CD4-positive, alpha-beta T cell (primary cell): ENCODE data around the gene MAPKAP1. TPM values are rescaled to one million over a fixed set of nuclear protein-coding genes. Genes with fewer than 3 reads are reported as not detected.

Experiments
- ATAC-seq: fragments of 200-7000 bp; cut with Tn5 transposase; one replicate; pipeline ENCODE4 v1.10.0; 2022; ENCODE audit warnings: mild to moderate bottlenecking; ENCODE audit not compliant: poor library complexity
- CTCF ChIA-PET: fragments of 350-600 bp; sonication (Branson Sonifier 250); formaldehyde crosslinking; loops from one replicate; lab custom pipeline; 2021; ENCODE audit warnings: antibody characterized with exemption, inconsistent platforms; lab: Charles Lee
- POLR2A ChIA-PET: fragments of 350-600 bp; sonication (Branson Sonifier 250); formaldehyde crosslinking; loops from one replicate; lab custom pipeline; 2021; ENCODE audit warnings: antibody characterized with exemption, inconsistent platforms; lab: Charles Lee
- DNase-seq, 14 experiments: peaks; one replicate each; pipeline ENCODE4 v3.0.0-alpha.2; 2013 to 2020; ENCODE audit warnings: mixed read lengths in 2 of 14
- H3K27ac ChIP-seq, 2 donors: one replicate each; pipeline versions ENCODE4 v1.5.1 to v1.7.0; 2013; ENCODE audit warnings: low read length in 2 of 2, low read depth in 1 of 2, mild to moderate bottlenecking in 1 of 2
- H3K27me3 ChIP-seq, 2 experiments: 1 replicate in 1 of 2; 2 replicates in 1 of 2; pipeline versions ENCODE4 v1.6.1 to v1.7.0; 2013; ENCODE audit warnings: low read length in 2 of 2, control low read depth in 1 of 2, mild to moderate bottlenecking in 1 of 2, moderate library complexity in 1 of 2; ENCODE audit not compliant: insufficient read depth in 2 of 2, control insufficient read depth in 1 of 2
- H3K36me3 ChIP-seq: one replicate; pipeline ENCODE4 v1.6.1; 2013; ENCODE audit warnings: low read length, control low read depth; ENCODE audit not compliant: insufficient read depth
- H3K4me1 ChIP-seq: one replicate; pipeline ENCODE4 v1.6.1; 2013; ENCODE audit warnings: low read length, control low read depth; ENCODE audit not compliant: insufficient read depth
- H3K4me3 ChIP-seq: one replicate; pipeline ENCODE4 v1.5.1; 2013; ENCODE audit warnings: mild to moderate bottlenecking, low read length, moderate library complexity
- H3K9me3 ChIP-seq, 2 experiments: 1 replicate in 1 of 2; 2 replicates in 1 of 2; pipeline versions ENCODE4 v1.6.1 to v1.7.0; 2013; ENCODE audit warnings: low read length in 2 of 2, mild to moderate bottlenecking in 2 of 2, control low read depth in 1 of 2, moderate library complexity in 1 of 2; ENCODE audit not compliant: control insufficient read depth in 1 of 2, insufficient read depth in 1 of 2
- H3K27ac Mint-ChIP-seq: one replicate; pipeline ENCODE4 v1.8.0; 2020; ENCODE audit warnings: mixed read lengths
- H3K27me3 Mint-ChIP-seq: one replicate; pipeline ENCODE4 v1.8.0; 2021; ENCODE audit warnings: mixed read lengths
- H3K36me3 Mint-ChIP-seq: one replicate; pipeline ENCODE4 v1.8.0; 2021; ENCODE audit warnings: low read depth, mixed read lengths
- H3K4me1 Mint-ChIP-seq: one replicate; pipeline ENCODE4 v1.8.0; 2021; ENCODE audit warnings: low read depth, mixed read lengths
- H3K4me3 Mint-ChIP-seq: one replicate; pipeline ENCODE4 v1.8.0; 2020; ENCODE audit warnings: mild to moderate bottlenecking, mixed read lengths
- H3K9me3 Mint-ChIP-seq: one replicate; pipeline ENCODE4 v1.8.0; 2020; ENCODE audit warnings: mixed read lengths
- intact Hi-C, 2 experiments: fragments of 100-400 bp; cut with DNase I in 1 of 2; cut with micrococcal nuclease in 1 of 2; formaldehyde crosslinking; loops; one replicate each; pipeline versions ENCODE4 v1.15.1 to v1.9.0; 2023 to 2025; cut with DNase I, micrococcal nuclease
- total RNA-seq, 174 experiments: library from RNA in 2 of 174; stranded (reverse) in 2 of 174; gene quantifications; one replicate each; pipeline ENCODE4 v1.2.3 and lab custom pipeline; 2021 to 2026
- TF ChIP-seq, protein P1 (sequence below): fragments of 200-600 bp; IDR thresholded peaks from one replicate; pipeline ENCODE4 v1.8.0; 2022; ENCODE audit warnings: antibody characterized with exemption, mild to moderate bottlenecking

Gene MAPKAP1
- total RNA-seq, 2 experiments from 2014 or later, result 40.3 to 44.9 TPM

- no peak for DNase-seq
- Mint-ChIP-seq H3K4me3 (no peak overlapping the region), H3K27ac (no peak overlapping the region), H3K9me3 (no peaks in the 10 kb centered on the region), H3K27me3 (peaks cover 44% of the 10 kb centered on the region), H3K36me3 (no peaks in the 10 kb centered on the region), H3K4me1 (peaks cover 8% of the 10 kb centered on the region)
- peak overlapping the region; percentile 24 for H3K4me3 ChIP-seq
- no peaks in the 10 kb centered on the region for H3K36me3 ChIP-seq
- ChIA-PET POLR2A (no interaction called here), CTCF (no interaction called here)
- H3K27ac ChIP-seq, result no peak overlapping the region
- peaks cover 14% of the 10 kb centered on the region for H3K4me1 ChIP-seq
- H3K9me3 ChIP-seq, result peaks cover 0 to 19% of the 10 kb centered on the region in 2 experiments
- no peak for ATAC-seq
- peaks cover 7 to 8% of the 10 kb centered on the region in 2 experiments for H3K27me3 ChIP-seq
- TF ChIP-seq, protein P1, sequence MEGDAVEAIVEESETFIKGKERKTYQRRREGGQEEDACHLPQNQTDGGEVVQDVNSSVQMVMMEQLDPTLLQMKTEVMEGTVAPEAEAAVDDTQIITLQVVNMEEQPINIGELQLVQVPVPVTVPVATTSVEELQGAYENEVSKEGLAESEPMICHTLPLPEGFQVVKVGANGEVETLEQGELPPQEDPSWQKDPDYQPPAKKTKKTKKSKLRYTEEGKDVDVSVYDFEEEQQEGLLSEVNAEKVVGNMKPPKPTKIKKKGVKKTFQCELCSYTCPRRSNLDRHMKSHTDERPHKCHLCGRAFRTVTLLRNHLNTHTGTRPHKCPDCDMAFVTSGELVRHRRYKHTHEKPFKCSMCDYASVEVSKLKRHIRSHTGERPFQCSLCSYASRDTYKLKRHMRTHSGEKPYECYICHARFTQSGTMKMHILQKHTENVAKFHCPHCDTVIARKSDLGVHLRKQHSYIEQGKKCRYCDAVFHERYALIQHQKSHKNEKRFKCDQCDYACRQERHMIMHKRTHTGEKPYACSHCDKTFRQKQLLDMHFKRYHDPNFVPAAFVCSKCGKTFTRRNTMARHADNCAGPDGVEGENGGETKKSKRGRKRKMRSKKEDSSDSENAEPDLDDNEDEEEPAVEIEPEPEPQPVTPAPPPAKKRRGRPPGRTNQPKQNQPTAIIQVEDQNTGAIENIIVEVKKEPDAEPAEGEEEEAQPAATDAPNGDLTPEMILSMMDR, result no peak
- intact Hi-C loops, result no loop called here
These were observed 296.5 kb downstream of the MAPKAP1 start for GRCh38 chr9:125410522-125410894.

DNA sequence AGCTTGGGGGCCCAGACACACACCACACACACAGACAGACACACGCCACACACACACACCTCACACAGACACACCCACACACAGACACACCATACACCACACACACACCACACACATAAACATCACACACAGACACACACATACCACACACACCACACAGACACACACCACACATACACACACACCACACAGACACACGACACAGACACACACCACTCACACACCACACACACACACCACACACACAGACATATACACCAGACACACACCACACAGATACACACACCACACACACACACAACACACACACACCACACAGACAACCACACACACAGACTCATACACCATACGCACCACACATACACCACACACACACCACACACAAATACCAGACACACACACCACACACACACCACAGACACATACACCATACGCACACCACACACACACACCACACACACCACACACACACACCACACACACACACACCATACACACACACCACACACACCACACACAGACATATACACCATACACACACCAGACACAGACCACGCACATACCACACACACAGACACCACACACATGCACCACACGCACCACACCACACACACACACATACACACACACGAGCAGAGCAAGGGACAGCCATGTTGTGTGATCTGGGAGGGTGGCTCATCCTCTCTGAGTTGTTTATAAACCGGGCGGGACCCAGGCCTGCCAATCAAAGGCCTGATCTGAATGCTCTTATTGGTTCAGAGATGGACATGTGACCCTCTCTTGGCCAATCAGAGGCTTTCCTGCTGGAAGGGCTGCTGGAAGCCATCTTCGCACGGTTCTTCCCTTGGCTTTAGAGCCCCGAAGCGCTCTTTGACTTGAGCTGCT lies 297.1 kb downstream of the MAPKAP1 start:
- peaks cover 8% of the 10 kb centered on the region for H3K4me1 Mint-ChIP-seq
- intact Hi-C loops, result loop anchor here (2.0 to 5.0 kb wide), 6 partner anchors 147 to 1149 kb away; no protein-coding TSS in a partner anchor
- no peaks in the 10 kb centered on the region for H3K36me3 Mint-ChIP-seq
- H3K27ac ChIP-seq, result no peak overlapping the region
- ATAC-seq, result peak; percentile 55
- no peaks in the 10 kb centered on the region for H3K36me3 ChIP-seq
- POLR2A ChIA-PET, result no interaction called here
- H3K4me3 Mint-ChIP-seq, result peak overlapping the region; percentile 74
- peak overlapping the region; percentile 24 for H3K4me3 ChIP-seq
- CTCF ChIA-PET, result no interaction called here
- H3K9me3 ChIP-seq, result peaks cover 0 to 19% of the 10 kb centered on the region in 2 experiments
- DNase-seq, result peak in 7 of 14 experiments; percentile 10 to 58 (median 19)
- no peak overlapping the region for H3K27ac Mint-ChIP-seq
- H3K4me1 ChIP-seq, result peaks cover 14% of the 10 kb centered on the region
- H3K9me3 Mint-ChIP-seq, result no peaks in the 10 kb centered on the region
- H3K27me3 ChIP-seq, result peaks cover 7 to 8% of the 10 kb centered on the region in 2 experiments
- peaks cover 44% of the 10 kb centered on the region for H3K27me3 Mint-ChIP-seq
- TF ChIP-seq, protein P1, result no peak

GRCh38 chr9:125409217-125409636 lies 297.8 kb downstream of the MAPKAP1 start:
- peaks cover 14% of the 10 kb centered on the region for H3K4me1 ChIP-seq
- POLR2A ChIA-PET, result no interaction called here
- Mint-ChIP-seq H3K27ac (no peak overlapping the region), H3K4me3 (peak overlapping the region; percentile 80), H3K36me3 (no peaks in the 10 kb centered on the region), H3K27me3 (peaks cover 44% of the 10 kb centered on the region), H3K9me3 (no peaks in the 10 kb centered on the region), H3K4me1 (peaks cover 8% of the 10 kb centered on the region)
- H3K4me3 ChIP-seq, result no peak overlapping the region
- CTCF ChIA-PET, result no interaction called here
- peaks cover 0 to 19% of the 10 kb centered on the region in 2 experiments for H3K9me3 ChIP-seq
- DNase-seq, result no peak
- TF ChIP-seq, protein P1, result no peak
- peaks cover 7 to 8% of the 10 kb centered on the region in 2 experiments for H3K27me3 ChIP-seq
- ATAC-seq, result no peak
- intact Hi-C loops, result loop anchor here (2.0 to 5.0 kb wide), 6 partner anchors 148 to 1150 kb away; no protein-coding TSS in a partner anchor
- H3K36me3 ChIP-seq, result no peaks in the 10 kb centered on the region
- H3K27ac ChIP-seq, result no peak overlapping the region
